Measurements from ENCODE around the gene MTFR2.

DNA sequence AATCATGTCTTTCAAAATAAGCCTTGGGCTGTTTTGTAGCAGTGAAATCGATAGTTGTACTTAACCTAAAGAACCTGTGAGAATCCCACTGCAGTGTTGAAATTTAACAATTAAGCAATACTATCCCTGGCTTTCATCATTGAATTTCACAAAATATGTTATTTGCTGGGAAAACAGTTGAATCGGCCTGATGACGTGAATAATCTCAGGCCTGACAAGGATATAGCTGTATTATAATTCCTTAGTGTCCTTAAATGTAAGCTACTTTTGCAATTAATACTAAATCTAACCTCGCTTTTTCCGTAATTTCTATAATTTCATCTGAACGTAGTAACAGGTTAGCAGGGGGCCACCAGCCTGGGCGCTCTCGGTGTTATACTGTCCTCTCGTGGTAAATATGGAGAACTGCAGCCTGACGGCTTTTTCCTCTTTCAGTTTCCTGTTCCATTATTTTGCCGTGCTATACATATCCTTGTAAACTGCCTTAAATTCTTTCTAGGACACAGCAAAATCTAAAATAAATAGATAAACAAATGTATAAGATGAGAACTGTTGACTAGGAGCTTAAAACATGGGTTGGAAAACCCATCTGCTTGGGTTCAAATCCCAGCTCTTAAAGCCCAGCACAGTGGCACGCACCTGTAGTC, 24.0 kb downstream of the MTFR2 start:
- TF ChIP-seq EP300 (IDR thresholded peaks at IDR 0.05; ENCODE audit: borderline replicate concordance) (no peak), TAF1 (IDR thresholded peaks at IDR 0.05; ENCODE audit: low read depth) (no peak), YY1 (IDR thresholded peaks at IDR 0.05; ENCODE audit: low read depth) (no peak), CREB1 (IDR thresholded peaks at IDR 0.05; ENCODE audit: low read depth) (no peak), RAD21 (IDR thresholded peaks at IDR 0.05; ENCODE audit: low read depth) (peak; percentile 100), NFIC (IDR thresholded peaks at IDR 0.05) (no peak), CEBPB (IDR thresholded peaks at IDR 0.05) (peak; percentile 87), ZBTB7A (IDR thresholded peaks at IDR 0.05; ENCODE audit: low read depth) (no peak), TCF12 (IDR thresholded peaks at IDR 0.05; ENCODE audit: low read depth) (no peak), TEAD4 (IDR thresholded peaks at IDR 0.05) (peak; percentile 32; the same call in 1 of the 2 replicates), EGR1 (IDR thresholded peaks at IDR 0.05) (no peak)
- TF ChIP-seq, protein P1, sequence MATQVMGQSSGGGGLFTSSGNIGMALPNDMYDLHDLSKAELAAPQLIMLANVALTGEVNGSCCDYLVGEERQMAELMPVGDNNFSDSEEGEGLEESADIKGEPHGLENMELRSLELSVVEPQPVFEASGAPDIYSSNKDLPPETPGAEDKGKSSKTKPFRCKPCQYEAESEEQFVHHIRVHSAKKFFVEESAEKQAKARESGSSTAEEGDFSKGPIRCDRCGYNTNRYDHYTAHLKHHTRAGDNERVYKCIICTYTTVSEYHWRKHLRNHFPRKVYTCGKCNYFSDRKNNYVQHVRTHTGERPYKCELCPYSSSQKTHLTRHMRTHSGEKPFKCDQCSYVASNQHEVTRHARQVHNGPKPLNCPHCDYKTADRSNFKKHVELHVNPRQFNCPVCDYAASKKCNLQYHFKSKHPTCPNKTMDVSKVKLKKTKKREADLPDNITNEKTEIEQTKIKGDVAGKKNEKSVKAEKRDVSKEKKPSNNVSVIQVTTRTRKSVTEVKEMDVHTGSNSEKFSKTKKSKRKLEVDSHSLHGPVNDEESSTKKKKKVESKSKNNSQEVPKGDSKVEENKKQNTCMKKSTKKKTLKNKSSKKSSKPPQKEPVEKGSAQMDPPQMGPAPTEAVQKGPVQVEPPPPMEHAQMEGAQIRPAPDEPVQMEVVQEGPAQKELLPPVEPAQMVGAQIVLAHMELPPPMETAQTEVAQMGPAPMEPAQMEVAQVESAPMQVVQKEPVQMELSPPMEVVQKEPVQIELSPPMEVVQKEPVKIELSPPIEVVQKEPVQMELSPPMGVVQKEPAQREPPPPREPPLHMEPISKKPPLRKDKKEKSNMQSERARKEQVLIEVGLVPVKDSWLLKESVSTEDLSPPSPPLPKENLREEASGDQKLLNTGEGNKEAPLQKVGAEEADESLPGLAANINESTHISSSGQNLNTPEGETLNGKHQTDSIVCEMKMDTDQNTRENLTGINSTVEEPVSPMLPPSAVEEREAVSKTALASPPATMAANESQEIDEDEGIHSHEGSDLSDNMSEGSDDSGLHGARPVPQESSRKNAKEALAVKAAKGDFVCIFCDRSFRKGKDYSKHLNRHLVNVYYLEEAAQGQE (IDR thresholded peaks at IDR 0.05; ENCODE audit: low read depth) = no peak
- TF ChIP-seq, protein P2, sequence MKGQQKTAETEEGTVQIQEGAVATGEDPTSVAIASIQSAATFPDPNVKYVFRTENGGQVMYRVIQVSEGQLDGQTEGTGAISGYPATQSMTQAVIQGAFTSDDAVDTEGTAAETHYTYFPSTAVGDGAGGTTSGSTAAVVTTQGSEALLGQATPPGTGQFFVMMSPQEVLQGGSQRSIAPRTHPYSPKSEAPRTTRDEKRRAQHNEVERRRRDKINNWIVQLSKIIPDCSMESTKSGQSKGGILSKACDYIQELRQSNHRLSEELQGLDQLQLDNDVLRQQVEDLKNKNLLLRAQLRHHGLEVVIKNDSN (IDR thresholded peaks at IDR 0.05) = no peak
- TF ChIP-seq, protein P3, sequence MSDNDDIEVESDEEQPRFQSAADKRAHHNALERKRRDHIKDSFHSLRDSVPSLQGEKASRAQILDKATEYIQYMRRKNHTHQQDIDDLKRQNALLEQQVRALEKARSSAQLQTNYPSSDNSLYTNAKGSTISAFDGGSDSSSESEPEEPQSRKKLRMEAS (IDR thresholded peaks at IDR 0.05) = no peak

Measured in Ishikawa (cell line).